NCI-H2227 (cell line): ENCODE data around the gene ZNG1F.
"Not testable (repeated sequence)": the region's sequence is repeated elsewhere in the genome, so short reads cannot be mapped to it uniquely, and the experiment has no call there.

Experiments used
- DNase-seq: peaks from one replicate; lab custom pipeline; 2025; ENCODE audit not compliant: unreplicated experiment; lab: John Stamatoyannopoulos, UW

The ZNG1F gene

DNA sequence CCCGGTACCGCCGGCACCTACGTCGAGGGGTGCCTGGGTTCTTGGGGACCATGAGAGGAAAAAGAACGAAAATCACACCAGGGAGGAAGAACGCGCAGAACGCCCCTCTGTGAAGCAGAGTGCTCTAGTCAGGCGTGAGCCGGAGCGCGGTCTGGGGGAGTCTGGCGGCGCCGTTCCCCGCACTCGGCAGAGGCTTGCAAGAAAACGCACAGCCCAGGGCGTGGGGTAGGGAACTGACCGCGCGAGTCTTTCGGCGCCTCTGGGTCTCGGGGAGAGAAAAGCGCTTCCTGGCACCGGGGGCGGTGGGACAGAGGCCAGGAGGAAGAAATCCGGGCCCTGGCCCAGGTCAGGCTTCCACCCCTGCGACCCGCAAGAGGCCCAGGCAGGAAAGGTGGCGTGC is 65.3 kb downstream of the ZNG1F start:
- not testable (repeated sequence) for DNase-seq

DNA sequence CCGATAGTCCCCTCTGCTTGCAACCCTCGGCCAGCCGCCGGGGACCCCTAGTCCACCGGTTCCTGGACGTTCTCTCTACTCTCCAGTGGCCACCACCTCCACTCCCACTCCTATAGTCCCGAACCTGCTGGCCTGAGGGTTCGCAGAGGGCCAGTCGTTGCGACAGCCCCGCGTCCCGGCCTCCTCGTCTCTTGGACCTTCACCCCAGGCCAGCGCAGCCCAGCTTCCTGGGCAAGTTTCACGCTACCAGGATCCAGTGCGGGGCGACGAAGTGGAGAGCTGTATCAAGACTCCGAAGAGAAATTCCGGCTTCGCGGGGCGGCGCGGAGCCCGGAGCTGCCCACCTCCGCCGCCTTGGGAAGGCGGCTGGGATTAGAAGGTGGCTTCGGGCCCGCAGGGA is 65.7 kb downstream of the ZNG1F start:
- not testable (repeated sequence) for DNase-seq

- DNase-seq, result not testable (repeated sequence)
These were observed 68.4 kb downstream of the ZNG1F start for GRCh38 chr9:41120696-41121095.

- not testable (repeated sequence) for DNase-seq
These were observed 69.4 kb downstream of the ZNG1F start for GRCh38 chr9:41119719-41120118.

GRCh38 chr9:41119311-41119710 is 69.8 kb downstream of the ZNG1F start:
- DNase-seq, result not testable (repeated sequence)

- not testable (repeated sequence) for DNase-seq
These were observed 75.8 kb downstream of the ZNG1F start for GRCh38 chr9:41113348-41113747.

DNA sequence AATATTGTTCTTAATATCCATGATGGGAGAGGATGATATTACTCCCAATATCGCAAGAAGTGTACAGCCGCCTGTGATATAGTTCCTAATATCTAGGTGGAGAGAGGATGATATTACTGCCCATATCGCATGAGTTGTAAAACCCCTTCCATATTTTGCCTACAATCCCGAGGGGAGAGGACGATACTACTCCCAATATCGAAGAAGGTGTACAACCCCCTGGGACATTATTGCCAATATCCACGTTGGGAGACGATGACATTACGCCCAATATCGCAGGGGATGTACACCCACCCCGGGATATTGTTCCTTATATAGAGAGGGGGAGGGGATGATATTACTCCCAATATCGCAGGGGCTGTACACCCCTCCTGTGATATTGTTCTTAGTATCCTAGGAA is 77.7 kb downstream of the ZNG1F start:
- not testable (repeated sequence) for DNase-seq

DNA sequence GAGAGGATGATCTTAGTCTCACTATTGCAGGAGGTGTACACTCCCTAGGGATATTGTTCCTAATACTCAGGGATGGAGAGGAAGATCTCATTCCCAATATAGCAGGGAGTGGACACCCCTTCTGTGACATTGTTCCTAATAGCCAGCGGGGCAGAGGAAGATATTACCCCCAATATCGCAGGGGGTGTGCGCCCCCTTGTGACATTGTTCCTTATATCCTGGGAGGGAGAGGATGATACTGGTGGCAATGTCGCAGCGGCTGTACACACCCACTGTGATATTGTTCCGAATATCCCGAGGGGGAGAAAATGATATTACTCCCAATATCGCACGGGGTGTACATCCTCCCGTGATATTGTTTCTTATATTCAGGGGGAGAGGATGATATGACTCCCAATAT is 78.2 kb downstream of the ZNG1F start:
- not testable (repeated sequence) for DNase-seq

DNA sequence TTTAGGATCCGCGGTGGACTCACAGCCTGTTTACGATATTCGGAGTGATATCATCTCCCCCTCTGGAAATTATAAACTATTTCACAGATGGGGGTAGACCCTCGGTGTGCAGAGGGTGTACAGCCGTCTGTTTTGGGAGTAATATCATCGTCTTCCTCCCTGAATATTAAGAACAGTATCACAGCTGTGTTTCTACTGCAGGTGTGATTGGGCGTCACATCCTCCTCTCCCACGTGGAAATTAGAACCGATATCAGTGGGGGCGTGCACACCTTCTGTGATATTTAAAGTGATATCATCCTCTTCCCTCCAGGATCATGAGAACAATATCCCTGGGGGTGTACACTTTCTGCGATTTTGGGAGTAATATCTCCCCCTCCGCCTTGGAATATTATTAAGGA is 79.9 kb downstream of the ZNG1F start:
- not testable (repeated sequence) for DNase-seq

GRCh38 chr9:41108816-41109215 is 80.3 kb downstream of the ZNG1F start:
- DNase-seq, result not testable (repeated sequence)

GRCh38 chr9:41106472-41107116 is 82.5 kb downstream of the ZNG1F start:
- not testable (repeated sequence) for DNase-seq

GRCh38 chr9:41105557-41106253 is 83.4 kb downstream of the ZNG1F start:
- DNase-seq, result not testable (repeated sequence)

DNA sequence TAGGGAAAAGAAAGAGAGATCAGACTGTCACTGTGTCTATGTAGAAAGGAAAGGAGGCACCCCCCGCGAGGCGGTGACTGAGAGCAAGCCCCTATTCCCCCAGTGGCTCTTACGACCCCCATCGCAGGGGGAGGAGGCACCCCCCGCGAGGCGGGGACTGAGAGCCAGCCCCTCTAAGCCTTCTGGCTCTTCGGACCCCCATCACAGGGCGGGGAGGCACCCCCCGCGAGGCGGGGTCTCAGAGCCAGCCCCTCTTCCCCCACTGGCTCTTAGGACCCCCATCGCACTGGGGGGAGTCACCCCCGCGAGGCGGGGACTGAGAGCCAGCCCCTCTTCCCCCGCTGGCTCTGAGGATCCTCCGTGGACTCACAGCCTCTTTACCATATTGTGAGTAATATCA is 84.6 kb downstream of the ZNG1F start:
- not testable (repeated sequence) for DNase-seq

GRCh38 chr9:41100508-41100907 is 88.6 kb downstream of the ZNG1F start:
- DNase-seq, result not testable (repeated sequence)

DNA sequence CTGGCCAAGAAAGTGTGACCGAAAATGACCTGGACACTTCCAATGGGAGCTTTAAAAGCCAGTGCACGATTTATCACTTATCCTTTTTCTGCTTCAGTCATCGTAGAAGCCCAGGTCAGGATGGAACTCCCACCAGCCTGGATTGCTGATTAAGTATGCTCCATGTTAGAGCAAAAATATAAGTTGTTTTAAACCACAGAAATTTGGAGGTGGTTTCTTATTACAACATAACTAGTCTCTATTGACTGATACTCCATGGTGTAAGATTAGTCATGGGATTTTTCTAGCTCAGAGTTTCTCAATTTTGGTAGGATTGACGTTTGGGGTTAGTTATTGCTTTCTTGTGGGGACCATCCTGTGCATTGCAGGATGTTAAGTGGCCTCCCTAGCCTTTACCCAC is 90.4 kb downstream of the ZNG1F start:
- DNase-seq, result not testable (repeated sequence)

GRCh38 chr9:41095060-41095459 is 94.1 kb downstream of the ZNG1F start:
- not testable (repeated sequence) for DNase-seq

DNA sequence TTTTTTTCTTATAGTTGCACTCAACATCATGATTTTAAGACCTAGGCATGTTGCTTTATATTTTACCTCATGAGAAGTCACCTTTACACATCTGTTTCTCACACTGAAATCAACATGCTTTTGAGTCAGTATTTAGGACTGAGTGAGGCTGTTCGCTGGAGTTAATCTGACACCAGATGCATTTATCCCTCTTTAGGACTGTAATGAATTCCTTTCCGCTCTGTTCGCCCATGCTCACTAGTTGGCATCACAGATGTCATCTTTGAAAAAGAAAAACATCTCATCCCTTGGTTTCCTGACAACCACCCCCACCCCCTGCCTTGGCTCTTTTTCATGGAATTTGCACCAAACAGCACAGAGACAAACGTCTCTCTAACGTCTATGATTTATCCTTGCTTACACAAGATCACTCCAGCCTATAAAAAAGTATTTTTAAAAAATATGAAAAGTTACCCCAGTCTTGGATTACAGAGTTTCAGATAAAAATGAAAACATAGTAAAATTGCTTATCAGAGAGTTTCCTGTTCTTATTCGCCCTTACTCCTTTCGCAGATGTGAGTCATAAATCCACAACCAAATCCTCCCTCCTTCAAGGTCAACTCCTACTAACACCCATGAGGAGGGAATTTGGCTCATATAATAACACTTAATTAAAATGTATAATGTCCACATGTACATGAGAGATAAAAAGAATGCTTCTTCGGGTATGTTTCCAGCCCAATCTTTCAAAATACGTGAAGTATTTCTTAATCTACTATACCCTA is 94.9 kb downstream of the ZNG1F start:
- not testable (repeated sequence) for DNase-seq

DNA sequence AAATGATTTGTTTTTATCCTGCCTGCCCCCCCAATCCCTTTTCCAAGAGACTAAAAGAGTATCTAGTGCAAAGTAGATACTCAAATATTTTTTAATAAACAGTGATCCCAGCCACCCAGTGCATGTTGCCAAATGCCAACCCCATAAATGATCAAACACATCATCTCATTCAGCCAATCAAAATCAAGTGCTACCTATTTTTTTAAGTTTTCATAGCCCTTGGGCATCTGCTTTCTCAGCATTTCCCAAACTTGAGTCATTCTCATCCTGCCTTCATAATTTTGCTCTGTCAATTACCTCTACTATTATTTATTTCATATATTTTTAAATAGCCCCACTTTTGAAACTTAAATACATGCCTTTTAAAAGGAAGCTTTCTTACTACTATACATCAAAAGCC is 98.2 kb downstream of the ZNG1F start:
- DNase-seq, result not testable (repeated sequence)

DNA sequence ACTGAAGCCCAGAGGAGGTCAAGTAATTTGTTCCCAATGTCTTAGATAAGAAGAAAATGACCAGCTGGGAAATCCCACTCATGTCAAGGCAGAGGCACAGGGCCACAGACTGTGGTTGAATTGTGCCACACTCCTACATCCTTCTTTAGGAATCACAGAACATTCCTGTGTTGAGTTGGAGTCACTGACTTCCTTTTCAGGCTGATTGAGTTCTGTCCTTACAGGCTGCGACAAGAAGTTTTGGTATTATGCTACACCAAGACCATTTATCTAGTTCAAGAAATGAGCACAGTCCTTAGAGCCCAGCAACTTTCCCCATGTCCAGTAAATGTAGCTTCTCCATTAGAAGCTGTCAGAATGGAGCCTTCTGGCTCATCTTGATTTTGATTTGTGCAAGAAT is 98.7 kb downstream of the ZNG1F start:
- not testable (repeated sequence) for DNase-seq

GRCh38 chr9:41088450-41089059 is 100.6 kb downstream of the ZNG1F start:
- not testable (repeated sequence) for DNase-seq

- not testable (repeated sequence) for DNase-seq
These were observed 101.2 kb downstream of the ZNG1F start for GRCh38 chr9:41087929-41088328.
